D721Med (cell line): ENCODE data around the gene PRKAR1A.
"Not testable (repeated sequence)": the region's sequence is repeated elsewhere in the genome, so short reads cannot be mapped to it uniquely, and the experiment has no call there.

Experiments used
- DNase-seq: peaks from one replicate; pipeline ENCODE4 v3.0.0; 2011; ENCODE audit warnings: low spot score; ENCODE audit not compliant: insufficient read length
- FAIRE-seq: peaks from 2 replicates; lab custom pipeline; 2011; peaks lifted over from hg19 to GRCh38; lab: Jason Lieb, UNC
- CTCF ChIP-seq: IDR thresholded peaks from 2 replicates; pipeline ENCODE4 v1.5.1; 2012; ENCODE audit warnings: mild to moderate bottlenecking, control low read depth; ENCODE audit not compliant: insufficient read depth; ENCODE audit errors: missing control alignments

PRKAR1A gene

GRCh38 chr17:68484458-68484857 is 27.8 kb upstream of the PRKAR1A start:
- no peak for FAIRE-seq
- no peak for TF ChIP-seq CTCF

GRCh38 chr17:68489919-68490318 is 22.3 kb upstream of the PRKAR1A start:
- TF ChIP-seq CTCF = no peak
- FAIRE-seq (no peak), DNase-seq (no peak)

More at GRCh38 chr17:68484458-68484857, 27.8 kb upstream of the PRKAR1A start:
- no peak for DNase-seq

- DNase-seq (no peak), FAIRE-seq (no peak)
- no peak for TF ChIP-seq CTCF
Measured at GRCh38 chr17:68491381-68492231, 20.6 kb upstream of the PRKAR1A start.

GRCh38 chr17:68492394-68493054 is 19.7 kb upstream of the PRKAR1A start:
- DNase-seq, FAIRE-seq: not testable (repeated sequence)

- DNase-seq (no peak), FAIRE-seq (no peak)
- TF ChIP-seq CTCF = no peak
Measured at GRCh38 chr17:68495081-68495480, 17.1 kb upstream of the PRKAR1A start.

GRCh38 chr17:68497885-68498319 is 14.3 kb upstream of the PRKAR1A start:
- DNase-seq (no peak), FAIRE-seq (no peak)
- TF ChIP-seq CTCF = no peak

GRCh38 chr17:68498479-68499326 is 13.5 kb upstream of the PRKAR1A start:
- FAIRE-seq (no peak), DNase-seq (no peak)
- TF ChIP-seq CTCF = no peak
